GM19035 (cell line): Measurements from ENCODE around the gene P2RY13.

Experiments
- ATAC-seq: cut with Tn5 transposase; IDR thresholded peaks from one replicate; pipeline ENCODE4 v1.9.1; 2021; ENCODE audit not compliant: unreplicated experiment

P2RY13 gene

GRCh38 chr3:151321526-151321925, 7.8 kb downstream of the P2RY13 start:
- no peak for ATAC-seq

- ATAC-seq, result no peak
Observed at GRCh38 chr3:151320131-151320530, 9.2 kb downstream of the P2RY13 start.

GRCh38 chr3:151319628-151320027, 9.7 kb downstream of the P2RY13 start:
- ATAC-seq, result no peak

DNA sequence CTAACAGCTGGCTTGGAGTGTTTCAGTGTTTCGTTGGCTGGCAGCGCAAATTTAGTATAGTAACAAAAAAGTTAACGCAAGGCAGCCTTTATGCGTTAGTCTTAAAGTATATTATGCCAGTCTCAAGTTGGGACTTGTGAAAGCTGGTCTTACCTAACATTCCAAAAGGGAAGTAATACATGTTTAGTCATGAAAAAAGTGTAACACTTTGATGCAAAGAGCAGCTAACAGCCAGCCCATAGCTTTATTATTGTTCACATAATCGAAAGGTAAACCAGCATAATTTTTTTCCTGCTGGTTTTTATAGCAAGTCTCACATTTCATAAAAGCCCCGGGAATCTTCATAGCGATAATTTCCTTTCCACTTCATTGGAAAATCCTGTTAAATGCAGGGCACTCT, 10.4 kb downstream of the P2RY13 start:
- ATAC-seq, result no peak

DNA sequence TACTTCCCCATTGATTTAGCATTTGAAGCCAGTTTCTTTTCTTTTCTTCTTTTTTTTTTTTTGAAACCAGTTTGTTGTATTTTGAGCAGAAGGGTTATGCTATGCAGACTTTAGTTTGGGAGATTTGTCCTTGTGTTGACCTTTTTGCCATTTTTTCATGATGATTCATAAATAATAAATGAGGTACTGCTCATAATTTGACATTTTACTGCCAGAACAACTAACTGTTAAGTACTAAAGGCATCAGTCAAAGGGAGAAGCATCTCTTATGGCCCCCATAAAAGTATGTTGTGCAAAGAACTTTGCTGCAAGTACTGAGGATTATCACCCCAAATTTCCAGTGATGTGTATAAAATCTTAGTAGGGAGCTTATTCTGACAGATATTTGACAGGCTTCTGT, 11.0 kb downstream of the P2RY13 start:
- no peak for ATAC-seq

DNA sequence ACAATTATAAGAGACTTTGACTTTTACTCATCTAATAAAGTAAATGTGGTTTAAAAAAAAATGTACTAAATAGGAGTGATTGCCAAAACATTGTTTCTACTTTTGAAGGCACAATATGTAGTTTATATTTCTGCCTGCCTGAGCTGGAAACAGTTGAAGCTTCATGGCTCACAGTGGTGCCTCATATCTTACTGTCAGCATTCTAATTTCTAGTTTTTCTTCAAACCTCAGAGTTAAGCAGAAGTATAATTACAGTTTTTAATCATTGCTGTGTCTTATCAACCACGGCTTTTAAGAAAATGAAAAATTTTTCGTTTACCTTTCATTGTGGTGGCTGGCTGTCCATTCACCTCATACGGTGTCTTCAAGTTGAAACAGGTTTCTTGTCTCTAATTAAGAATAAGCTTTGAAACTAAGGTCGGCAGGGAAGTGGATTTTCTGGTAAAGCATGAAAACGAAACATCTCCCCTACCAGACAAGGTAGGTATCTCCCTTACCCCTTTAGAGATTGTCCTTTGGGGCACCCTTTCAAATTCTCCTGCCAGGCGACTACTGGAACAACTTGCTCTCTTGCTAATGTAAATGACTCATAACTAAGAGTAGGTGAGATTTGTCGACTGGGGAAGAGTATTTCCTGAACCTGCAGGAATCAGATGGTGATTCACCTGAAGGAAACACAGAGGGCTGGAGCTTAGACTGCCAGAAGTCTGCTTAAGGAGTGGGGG, 12.9 kb downstream of the P2RY13 start, which contains the start of gene GPR87:
Gene GPR87, minus strand, starts transcription at position 554 of the 725 bp plus-strand sequence. CDS start 16,720 bp downstream, outside the sequence.
- ATAC-seq, result no peak

- ATAC-seq, result no peak
Observed at GRCh38 chr3:151315846-151316245, 13.5 kb downstream of the P2RY13 start.

DNA sequence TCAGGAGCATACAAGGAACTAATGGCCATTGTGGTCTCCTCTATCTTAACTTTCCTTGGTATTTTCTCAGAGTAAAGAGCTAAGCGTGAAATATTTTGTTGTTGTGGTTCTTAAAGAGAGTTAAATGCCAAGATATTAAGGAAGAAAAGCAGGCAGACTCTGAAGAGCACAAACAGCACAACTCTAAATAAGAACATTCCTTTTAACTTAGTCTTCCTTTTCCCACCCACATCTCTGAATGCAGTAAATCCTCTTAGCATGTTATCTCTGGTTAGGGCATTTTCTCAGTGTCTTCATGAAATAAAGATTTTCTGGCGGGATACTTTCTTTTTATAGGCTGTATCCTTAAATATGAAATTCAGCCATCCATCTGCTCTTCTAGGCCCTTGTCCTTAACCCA, 14.2 kb downstream of the P2RY13 start:
- ATAC-seq, result no peak

DNA sequence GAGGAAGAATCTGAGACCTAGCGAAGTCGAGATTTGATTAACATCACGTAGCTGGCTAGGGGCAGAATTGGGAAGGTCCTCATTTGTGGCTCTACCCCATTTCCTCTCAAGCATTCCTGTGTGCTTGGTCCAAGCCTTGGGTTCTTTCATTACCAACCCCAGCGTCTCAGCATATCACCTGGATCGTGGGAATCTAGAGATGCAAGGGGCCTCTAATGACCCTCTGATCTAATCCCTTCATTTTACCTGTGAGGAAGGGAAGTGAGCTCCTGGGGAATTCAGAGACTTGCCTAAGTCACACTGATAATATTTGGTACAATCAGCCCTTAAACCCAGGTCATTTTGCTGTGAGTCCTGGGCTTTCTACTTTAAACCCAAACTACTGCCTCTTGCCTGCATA, 14.8 kb downstream of the P2RY13 start:
- no peak for ATAC-seq

DNA sequence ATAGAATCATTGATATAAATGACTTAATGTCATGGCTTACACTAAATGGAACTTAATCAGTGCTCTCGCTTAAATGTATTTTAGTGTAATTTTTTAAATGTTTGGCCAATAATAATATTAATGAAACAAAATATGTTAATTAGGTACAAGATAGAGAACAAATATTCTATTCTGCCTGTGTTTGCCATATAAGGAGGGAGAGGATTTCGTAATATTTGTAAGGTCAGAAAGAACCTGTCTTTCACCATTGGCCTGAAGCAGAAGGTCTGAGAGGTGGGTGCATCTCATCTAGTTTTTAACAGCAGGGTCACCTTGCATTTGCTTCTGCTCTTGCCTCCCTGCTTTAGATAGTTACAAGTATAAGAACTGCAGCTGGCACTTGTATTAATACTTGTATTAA, 15.2 kb downstream of the P2RY13 start:
- ATAC-seq, result no peak

GRCh38 chr3:151312972-151313371, 16.4 kb downstream of the P2RY13 start:
- ATAC-seq, result no peak

- no peak for ATAC-seq
Observed at GRCh38 chr3:151309566-151309965, 19.8 kb downstream of the P2RY13 start.

DNA sequence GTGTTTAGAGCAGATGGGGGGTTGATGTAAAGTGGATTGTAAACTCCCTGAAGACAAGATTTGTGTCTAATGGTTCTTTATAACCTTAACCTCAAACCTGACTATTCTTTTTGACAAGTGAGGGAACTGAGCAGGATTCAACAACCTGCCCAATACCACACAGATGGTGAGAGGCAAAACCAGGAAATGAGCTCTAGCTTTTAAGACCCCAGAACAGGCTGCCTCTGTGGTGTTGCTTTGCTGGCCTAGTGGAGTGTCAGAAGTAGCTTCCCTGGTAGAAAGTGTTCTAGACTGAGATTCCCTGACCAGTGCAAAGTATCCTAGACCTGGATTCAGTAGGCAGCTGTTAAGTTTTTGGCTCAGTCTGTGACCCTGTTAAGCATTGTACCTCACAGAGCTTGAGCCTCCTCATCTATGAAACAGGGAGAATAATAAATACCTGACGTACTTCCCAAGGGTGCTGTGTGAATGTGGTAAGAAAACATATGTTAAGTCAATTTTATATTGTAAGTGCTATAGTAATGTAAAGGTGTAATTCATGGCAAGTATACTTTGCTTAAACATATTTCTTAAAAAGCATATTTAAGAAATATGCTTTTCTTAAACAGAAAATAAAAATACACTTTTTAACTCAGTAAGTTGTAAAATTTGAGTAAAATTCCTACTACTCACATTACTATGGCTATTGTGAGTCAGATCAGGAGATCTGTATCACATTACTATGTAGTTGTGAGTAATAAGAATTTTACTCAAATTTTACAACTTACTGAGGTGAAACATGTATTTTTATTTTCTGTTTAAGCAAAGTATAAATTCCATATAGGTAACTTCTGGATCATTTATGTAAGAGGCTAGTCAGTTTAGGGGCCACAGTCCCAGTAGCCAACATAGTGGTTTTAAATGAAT, 21.5 kb downstream of the P2RY13 start:
- no peak for ATAC-seq

DNA sequence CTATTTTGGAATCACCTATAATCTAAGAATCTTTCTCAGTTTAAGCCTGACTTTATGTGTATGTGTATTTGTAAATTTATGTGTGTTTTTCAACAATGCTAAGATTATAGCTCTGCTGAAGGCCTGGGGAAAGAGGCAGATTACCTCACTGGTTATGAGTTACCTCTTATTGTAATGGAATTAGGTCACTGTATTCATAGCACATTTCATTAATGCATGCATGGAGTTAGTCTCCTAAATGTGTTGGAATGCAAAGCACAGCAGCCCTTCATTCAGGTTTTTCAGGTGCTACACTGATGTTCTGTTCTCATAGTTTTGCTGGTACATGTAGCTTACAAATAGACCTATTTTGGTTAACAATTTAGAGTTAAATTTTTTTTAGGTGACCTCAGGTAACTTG, 22.2 kb downstream of the P2RY13 start:
- ATAC-seq, result no peak

DNA sequence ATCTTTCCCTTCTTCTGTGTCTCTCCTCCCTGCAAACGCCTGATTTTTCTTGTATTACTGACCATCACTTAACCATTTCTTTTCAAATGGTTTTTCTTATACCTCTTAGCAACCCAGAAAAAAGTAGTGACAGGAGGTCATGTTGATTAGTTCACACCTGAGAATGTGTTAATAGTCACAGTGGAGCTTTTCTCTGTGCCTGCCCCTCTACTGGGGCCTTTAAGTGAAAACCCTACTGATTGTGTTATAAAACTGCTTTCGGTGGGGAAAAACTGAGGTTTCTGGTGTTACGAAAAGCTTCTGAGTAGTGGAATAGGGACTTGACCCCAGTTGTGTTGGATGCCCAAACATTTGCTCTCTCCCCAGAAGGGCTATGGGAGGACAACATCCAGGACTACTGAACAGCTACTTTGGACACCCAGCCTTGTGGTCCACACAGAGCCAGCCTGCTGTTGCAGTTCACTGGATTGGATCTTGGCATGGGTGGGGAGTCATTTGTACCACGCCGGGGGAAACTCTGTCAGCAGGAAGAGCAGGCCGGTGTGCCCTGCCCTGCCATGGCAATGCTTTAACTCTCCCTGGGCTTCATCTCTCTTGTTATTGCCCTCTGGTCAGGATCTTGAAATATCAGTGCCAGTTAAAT, 23.1 kb downstream of the P2RY13 start:
- no peak for ATAC-seq

GRCh38 chr3:151305775-151306151, 23.6 kb downstream of the P2RY13 start:
- no peak for ATAC-seq

DNA sequence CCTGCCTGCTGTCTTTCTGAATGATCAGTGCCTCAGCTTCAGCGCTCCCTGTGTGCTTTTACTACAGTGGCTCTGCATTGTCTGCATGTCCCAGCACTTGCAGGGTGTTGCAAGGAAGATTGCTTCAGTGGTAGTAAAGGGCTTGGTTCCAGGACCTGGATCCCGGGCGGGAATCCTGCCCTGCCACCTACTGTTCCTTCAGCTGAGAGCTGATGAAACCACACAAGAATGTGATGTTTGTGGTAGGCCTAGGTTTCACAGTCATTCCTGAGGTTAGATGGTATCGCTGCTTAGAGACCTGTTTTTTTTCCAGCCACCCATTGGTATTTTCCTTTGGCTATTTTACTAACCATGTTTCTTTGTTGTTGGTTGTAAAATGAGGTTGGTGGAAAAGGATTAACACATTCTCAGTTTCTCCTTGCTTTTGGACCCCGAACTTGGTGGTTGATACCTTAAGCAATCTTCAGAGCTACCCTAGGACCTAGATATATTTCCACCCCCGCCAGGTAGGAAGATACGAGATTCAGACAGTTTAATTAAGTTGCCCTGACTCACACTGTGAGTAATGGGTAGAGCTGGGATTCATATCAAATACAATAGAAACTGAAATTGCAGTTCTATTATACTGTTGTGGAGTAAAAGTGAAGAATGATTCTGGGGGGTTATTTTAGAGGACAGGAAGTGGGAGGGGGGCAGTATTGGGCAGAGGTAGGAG, 24.1 kb downstream of the P2RY13 start:
- ATAC-seq, result no peak

- ATAC-seq, result no peak
Observed at GRCh38 chr3:151303751-151304150, 25.6 kb downstream of the P2RY13 start.

GRCh38 chr3:151301787-151302186, 27.6 kb downstream of the P2RY13 start:
- ATAC-seq, result no peak

DNA sequence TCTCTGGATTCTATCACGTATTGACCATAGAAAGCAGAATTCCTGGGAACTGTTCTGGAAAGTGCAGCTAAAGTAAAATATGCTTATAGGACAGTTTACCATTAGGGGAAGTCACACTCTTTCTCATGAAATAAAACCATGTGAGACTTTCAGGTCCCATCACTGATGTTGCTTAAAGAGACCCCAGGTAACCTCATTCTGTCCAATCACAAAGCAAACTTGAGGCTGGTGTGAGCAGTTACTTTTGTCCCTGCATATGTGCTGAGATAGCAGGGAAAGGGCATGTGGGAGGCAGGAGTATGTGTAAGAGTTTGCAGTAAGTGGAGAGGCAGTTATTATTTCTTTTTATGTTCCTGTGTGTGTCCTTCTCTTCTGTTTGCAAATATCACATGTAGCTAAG, 28.8 kb downstream of the P2RY13 start:
- no peak for ATAC-seq

GRCh38 chr3:151299006-151299405, 30.3 kb downstream of the P2RY13 start:
- no peak for ATAC-seq
